Measurements from ENCODE around the gene DCTN4.

DNA sequence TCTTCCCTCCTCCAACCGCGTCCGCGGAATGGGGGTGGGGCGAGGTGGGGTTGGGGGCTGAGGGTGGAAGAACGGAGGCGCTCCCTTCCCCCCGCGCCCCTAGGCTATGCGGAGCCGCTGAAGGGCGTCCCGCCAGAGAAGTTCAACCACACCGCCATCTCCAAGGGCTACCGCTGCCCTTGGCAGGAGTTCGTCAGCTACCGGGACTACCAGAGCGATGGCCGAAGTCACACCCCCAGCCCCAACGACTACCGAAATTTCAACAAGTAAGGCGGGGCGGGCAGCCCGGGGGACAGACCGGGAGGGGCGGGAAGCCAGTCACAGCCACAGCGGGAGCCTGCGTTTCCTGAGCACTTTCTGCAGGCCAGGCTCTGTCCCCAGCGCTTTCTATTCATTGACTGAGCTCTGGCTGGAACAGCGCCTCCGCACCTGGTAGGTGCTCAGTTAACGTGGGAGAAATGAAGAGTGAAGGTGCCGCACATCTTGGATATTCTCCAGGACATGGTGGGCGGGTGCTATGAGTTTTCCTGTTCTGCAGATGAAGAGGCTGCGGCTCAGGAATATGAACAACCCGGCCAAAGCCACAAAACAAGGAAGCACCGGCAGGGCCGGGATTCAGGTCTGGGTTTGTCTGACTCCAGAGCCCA is 86.5 kb downstream of the DCTN4 start:
- TF ChIP-seq GABPA (IDR thresholded peaks at IDR 0.05; ENCODE audit: borderline replicate concordance, insufficient read depth, low read length), result no peak
- peak; percentile 29; the same call in 1 of the 2 replicates for TF ChIP-seq KDM1A (IDR thresholded peaks at IDR 0.05; ENCODE audit: borderline replicate concordance, low read length)
- TF ChIP-seq, protein P1, sequence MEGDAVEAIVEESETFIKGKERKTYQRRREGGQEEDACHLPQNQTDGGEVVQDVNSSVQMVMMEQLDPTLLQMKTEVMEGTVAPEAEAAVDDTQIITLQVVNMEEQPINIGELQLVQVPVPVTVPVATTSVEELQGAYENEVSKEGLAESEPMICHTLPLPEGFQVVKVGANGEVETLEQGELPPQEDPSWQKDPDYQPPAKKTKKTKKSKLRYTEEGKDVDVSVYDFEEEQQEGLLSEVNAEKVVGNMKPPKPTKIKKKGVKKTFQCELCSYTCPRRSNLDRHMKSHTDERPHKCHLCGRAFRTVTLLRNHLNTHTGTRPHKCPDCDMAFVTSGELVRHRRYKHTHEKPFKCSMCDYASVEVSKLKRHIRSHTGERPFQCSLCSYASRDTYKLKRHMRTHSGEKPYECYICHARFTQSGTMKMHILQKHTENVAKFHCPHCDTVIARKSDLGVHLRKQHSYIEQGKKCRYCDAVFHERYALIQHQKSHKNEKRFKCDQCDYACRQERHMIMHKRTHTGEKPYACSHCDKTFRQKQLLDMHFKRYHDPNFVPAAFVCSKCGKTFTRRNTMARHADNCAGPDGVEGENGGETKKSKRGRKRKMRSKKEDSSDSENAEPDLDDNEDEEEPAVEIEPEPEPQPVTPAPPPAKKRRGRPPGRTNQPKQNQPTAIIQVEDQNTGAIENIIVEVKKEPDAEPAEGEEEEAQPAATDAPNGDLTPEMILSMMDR (IDR thresholded peaks at IDR 0.05; ENCODE audit: control extremely low read depth in 1 of 3, insufficient read depth in 1 of 3, low read depth in 1 of 3, low read length in 3 of 3), result no peak
- TF ChIP-seq POLR2AphosphoS5 (IDR thresholded peaks at IDR 0.05; ENCODE audit: low read depth, low read length), result peak; percentile 7; the same call in 1 of the 2 replicates
- TF ChIP-seq, protein P2, sequence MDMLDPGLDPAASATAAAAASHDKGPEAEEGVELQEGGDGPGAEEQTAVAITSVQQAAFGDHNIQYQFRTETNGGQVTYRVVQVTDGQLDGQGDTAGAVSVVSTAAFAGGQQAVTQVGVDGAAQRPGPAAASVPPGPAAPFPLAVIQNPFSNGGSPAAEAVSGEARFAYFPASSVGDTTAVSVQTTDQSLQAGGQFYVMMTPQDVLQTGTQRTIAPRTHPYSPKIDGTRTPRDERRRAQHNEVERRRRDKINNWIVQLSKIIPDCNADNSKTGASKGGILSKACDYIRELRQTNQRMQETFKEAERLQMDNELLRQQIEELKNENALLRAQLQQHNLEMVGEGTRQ (IDR thresholded peaks at IDR 0.05; ENCODE audit: low read length), result no peak
- TF ChIP-seq TAF1 (IDR thresholded peaks at IDR 0.05; ENCODE audit: low read depth, low read length), result no peak; the same call in 1 of the 2 replicates
- TF ChIP-seq PHF8 (conservative IDR thresholded peaks at IDR 0.05; ENCODE audit: low read depth, low read length), result no peak; the same call in none of the 2 replicates
- no peak for TF ChIP-seq GTF2F1 (IDR thresholded peaks at IDR 0.05; ENCODE audit: borderline replicate concordance, low read depth, low read length)
- no peak for TF ChIP-seq EP300 (IDR thresholded peaks at IDR 0.05; ENCODE audit: borderline replicate concordance in 1 of 2, low read depth in 2 of 2, low read length in 2 of 2)
- peak in 1 of 2 experiments; percentile 52; a peak in 2 of 3 replicates for TF ChIP-seq POLR2A (IDR thresholded peaks at IDR 0.05; ENCODE audit: control extremely low read depth in 1 of 2, low read depth in 2 of 2, low read length in 2 of 2)
- TF ChIP-seq EGR1 (IDR thresholded peaks at IDR 0.05; ENCODE audit: borderline replicate concordance, low read depth, low read length), result no peak
- no peak for TF ChIP-seq EZH2 (IDR thresholded peaks at IDR 0.05; ENCODE audit: low read depth, low read length, severe bottlenecking)
- no peak for TF ChIP-seq ZNF274 (IDR thresholded peaks at IDR 0.05; ENCODE audit: borderline replicate concordance, extremely low read depth, low read length)

All from H1 (cell line).